Hippocampal formation (tissue), 2 donors: Measurements from ENCODE around the gene MAG.
"Not testable (repeated sequence)": the region's sequence is repeated elsewhere in the genome, so short reads cannot be mapped to it uniquely, and the experiment has no call there.

ENCODE experiments used
- DNase-seq, 2 donors: peaks; one replicate each; lab custom pipeline; 2025; lab: John Stamatoyannopoulos, UW

The MAG gene

GRCh38 chr19:35281303-35281702, 10.7 kb upstream of the MAG start:
- no peak for DNase-seq

GRCh38 chr19:35284153-35285094, 7.5 kb upstream of the MAG start:
- no peak for DNase-seq

- DNase-seq: no peak
Observed at GRCh38 chr19:35285095-35285449, 6.9 kb upstream of the MAG start.

DNA sequence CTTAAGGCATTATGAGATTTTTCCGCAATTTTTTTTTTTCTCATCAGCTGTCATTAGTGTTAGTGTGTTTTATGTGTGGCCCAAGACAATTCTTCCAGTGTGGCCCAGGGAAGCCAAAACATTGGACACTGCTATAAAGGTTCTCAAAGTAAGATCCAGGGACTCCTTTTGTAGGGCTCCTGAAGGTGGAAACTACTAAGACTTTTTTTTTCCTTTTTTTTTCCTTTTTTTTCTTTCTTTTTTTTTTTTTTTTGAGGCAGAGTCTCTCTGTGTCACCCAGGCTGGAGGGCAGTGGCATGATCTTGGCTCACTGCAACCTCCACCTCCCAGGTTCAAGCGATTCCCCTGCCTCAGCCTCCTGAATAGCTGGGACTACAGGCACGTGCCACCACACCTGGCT, 6.5 kb upstream of the MAG start:
- not testable (repeated sequence) for DNase-seq

DNA sequence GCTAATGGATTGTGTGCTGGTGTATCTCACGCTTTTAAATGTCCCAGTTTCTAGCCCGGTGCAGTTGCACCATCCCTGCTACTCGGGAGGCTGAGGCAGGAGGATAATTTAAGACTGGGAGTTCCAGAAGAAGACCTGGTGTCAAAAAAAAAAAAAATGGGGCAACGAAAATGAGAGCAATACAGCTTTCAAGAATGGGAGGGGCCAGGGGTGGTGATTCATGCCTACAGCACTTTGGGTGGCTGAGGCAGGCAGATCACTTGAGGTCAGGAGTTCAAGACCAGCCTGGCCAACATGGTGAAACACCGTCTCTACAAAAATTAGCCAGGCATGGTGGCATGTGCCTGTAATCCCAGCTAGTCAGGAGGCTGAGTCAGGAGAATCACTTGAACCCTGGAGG, 5.9 kb upstream of the MAG start:
- DNase-seq: not testable (repeated sequence)

DNA sequence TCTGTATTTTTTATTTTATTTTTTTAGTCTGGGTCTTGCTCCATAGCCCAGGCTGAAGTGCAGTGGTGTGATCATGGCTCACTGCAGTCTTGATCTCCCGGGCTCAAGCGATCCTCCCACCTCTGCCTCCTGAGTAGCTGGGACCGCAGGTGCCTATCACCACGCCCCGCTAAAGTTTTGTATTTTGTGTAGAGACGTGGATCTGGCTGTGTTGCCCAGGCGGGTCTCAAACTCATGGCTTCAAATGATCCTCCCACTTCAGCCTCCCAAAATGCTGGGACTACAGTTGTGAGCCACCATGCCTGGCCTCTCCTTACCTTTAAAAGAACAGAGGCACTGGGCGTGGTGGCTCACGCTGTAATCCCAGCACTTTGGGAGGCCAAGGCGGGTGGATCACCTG, 4.2 kb upstream of the MAG start:
- no peak for DNase-seq

DNA sequence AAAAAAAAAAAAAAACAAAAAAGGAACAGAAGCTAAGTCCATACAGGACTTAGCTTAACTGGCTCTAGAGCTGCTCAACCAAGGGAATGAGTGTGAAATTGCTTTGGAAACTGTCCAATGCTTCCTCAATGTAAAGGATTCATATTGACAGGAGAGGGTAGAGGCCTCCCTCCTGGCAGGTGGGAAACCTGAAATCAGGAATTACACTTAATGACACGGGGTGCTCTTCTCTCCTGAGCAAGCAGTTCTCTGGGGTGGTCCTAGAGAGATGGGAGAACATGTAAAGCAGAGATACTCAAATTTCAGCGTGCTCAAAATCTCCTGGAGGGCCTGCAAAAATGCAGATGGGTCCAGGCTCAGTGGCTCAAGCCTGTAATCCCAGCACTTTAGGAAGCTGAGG, 3.6 kb upstream of the MAG start:
- no peak for DNase-seq

- DNase-seq: no peak
Observed at GRCh38 chr19:35288906-35289305, 3.1 kb upstream of the MAG start.

GRCh38 chr19:35290381-35291127, 1.4 kb upstream of the MAG start:
- peak; percentile 72 to 78 for DNase-seq

GRCh38 chr19:35291259-35291658, 702 bp upstream of the MAG start:
- DNase-seq: peak in 1 of 2 donors; percentile 69

GRCh38 chr19:35292421-35293362, 731 bp downstream of the MAG start:
- no peak for DNase-seq

DNA sequence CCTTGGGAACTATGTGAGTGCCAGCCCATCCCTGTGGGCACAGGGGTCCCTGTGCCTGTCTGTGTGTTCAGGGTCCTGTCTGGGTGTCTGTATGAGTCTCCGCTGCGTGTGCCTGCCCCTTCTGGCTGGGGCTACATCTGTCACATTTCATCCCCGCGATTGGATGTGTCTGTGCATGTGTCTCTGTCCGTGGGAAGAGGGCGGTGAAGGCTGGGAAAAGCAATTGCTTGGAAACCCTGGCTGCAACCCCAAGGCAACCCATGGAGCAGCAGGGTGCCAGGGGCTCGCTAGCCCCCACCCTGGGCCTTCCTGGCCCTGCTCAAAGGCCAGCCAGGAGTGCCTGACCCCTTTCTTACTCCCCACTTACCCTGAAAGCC, 1.4 kb downstream of the MAG start:
- peak; percentile 38 to 65 for DNase-seq

DNA sequence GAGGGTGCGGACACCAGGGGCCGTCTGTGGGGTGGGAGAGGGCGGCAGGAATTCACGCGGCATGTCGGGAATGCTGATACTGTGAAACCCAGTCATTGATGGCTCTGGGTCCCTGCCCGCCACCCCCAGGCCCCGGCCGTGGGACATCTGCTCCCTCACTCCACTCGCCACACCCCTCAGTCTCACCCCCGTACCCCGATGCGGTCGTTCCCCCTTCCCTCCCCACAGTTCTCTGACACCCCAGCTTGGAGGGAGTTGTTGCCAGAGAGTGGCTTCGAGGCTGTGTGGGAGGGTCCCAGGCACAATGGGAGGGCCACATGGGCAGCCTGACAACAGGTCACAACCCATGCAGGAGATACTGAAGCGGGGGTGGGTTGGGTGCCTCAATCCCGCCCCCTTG, 1.8 kb downstream of the MAG start:
- no peak for DNase-seq

DNA sequence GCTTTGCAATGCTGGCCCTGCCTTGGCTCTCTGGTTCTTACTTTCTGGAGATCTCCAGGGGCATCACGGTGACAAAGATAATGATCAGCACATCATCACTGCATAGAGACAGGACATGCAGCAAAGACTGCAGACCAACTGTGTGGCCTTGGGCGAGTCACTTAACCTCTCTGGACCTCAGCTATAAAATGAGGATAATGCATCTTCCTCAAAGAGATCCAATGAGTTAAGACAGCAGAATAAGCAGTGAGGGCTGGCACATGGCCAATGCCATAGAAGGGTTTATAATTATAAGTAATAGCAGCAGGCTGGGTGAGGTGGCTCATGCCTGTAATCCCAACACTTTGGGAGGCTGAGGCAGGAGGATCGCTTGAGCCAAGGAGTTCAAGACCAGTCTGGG, 2.4 kb downstream of the MAG start:
- no peak for DNase-seq

DNA sequence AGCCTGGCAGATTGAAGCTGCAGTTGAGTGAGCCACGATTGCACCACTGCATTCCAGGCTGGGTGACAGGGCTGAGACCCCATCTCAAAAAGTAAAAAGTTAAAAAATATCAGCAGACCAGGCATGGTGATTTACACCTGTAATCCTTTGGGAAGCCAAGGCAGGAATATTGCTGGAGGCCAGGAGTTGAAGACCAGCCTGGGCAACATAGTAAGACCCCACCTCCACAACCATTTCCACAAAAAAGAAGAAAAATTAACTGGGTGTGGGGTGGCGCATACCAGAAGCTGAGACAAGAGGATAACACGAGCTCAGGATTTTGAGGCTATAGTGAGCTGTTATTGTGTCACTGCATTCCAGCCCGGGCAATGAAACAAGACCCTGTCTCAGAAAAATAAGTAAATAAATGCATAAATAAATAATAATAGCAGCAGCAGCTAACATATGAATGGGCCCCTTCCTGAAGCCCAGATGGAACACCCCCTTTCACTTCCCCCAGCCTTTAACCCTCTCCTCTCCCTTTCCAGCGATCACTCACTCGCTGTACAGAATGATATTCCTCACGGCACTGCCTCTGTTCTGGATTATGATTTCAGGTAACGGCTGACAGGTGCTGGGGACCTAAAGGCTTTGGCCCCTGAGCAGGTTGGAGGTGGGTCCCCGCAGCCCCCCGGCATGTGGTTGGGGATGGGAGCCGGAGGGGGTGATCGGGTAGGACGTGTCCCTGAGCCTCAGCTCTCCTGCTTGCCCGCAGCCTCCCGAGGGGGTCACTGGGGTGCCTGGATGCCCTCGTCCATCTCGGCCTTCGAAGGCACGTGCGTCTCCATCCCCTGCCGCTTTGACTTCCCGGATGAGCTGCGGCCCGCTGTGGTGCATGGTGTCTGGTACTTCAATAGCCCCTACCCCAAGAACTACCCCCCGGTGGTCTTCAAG, 3.2 kb downstream of the MAG start:
- no peak for DNase-seq

- DNase-seq: no peak
Observed at GRCh38 chr19:35295792-35296462, 4.0 kb downstream of the MAG start.

GRCh38 chr19:35296644-35297514, 4.9 kb downstream of the MAG start:
- no peak for DNase-seq

DNA sequence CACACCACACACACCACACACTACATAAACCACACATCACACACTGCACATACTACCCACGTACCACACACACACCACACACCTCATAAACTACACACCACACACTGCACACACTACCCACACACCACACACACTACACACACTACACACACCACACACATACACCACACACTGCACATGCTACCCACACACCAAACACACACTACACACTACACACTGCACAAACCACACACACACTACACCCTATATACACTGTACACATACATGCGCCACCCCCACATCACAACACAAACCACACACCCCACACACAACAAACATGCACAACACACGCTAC, 5.5 kb downstream of the MAG start:
- no peak for DNase-seq

GRCh38 chr19:35297922-35298321, 6.0 kb downstream of the MAG start:
- DNase-seq: no peak

- DNase-seq: no peak
Observed at GRCh38 chr19:35298561-35298972, 6.6 kb downstream of the MAG start.
